Tibial nerve (tissue), 4 donors: ENCODE measurements around the gene ZMYND15. TPM values are rescaled to one million over a fixed set of nuclear protein-coding genes. Genes with fewer than 3 reads are reported as not detected.
A peak's percentile ranks its signal among the peaks of the same experiment; 100 is the strongest.

Source experiments
- DNase-seq, 2 donors: peaks; one replicate each; pipeline ENCODE4 v3.0.0-alpha.2; 2019; ENCODE audit warnings: low spot score in 2 of 2
- H3K27ac ChIP-seq, 4 donors: fragments of 200-600 bp; sonication (generic) in 3 of 4; one replicate each; pipeline ENCODE4 v1.5.1; 2017 to 2019; ENCODE audit warnings: mild to moderate bottlenecking in 1 of 4
- H3K27me3 ChIP-seq, 2 donors: fragments of 200-600 bp; sonication (generic) in 1 of 2; one replicate each; pipeline versions ENCODE4 v1.5.1 to v1.6.0; 2017 to 2019
- H3K36me3 ChIP-seq, 3 donors: fragments of 200-600 bp; sonication (generic); one replicate each; pipeline ENCODE4 v1.5.1; 2018 to 2019
- H3K4me1 ChIP-seq, 4 donors: fragments of 200-600 bp; sonication (generic) in 3 of 4; one replicate each; pipeline ENCODE4 v1.5.1; 2017 to 2019
- H3K4me3 ChIP-seq, 4 donors: fragments of 200-600 bp; sonication (generic) in 3 of 4; one replicate each; pipeline ENCODE4 v1.5.1; 2017 to 2019; ENCODE audit warnings: mild to moderate bottlenecking in 1 of 4, moderate library complexity in 1 of 4
- H3K9me3 ChIP-seq, 4 donors: fragments of 200-600 bp; sonication (generic) in 3 of 4; one replicate each; pipeline ENCODE4 v1.5.1; 2017 to 2019
- CTCF ChIP-seq, 5 experiments: fragments of 200-600 bp in 3 of 5; fragments of 450-650 bp in 2 of 5; sonication (generic) in 3 of 5; IDR thresholded peaks; one replicate each; pipeline ENCODE4 v1.5.1; 2016 to 2019; ENCODE audit warnings: antibody characterized with exemption in 5 of 5, mild to moderate bottlenecking in 3 of 5, moderate library complexity in 2 of 5
- EP300 ChIP-seq, 2 donors: sonication (generic); formaldehyde crosslinking; IDR thresholded peaks; one replicate each; pipeline ENCODE4 v1.6.1; 2017; ENCODE audit warnings: antibody characterized with exemption in 2 of 2, mild to moderate bottlenecking in 1 of 2
- POLR2A ChIP-seq, 2 donors: fragments of 450-650 bp; IDR thresholded peaks; one replicate each; pipeline ENCODE4 v1.6.1; 2017; ENCODE audit warnings: antibody characterized with exemption in 2 of 2, mild to moderate bottlenecking in 2 of 2, moderate library complexity in 2 of 2
- WGBS, 2 donors: methylation state at CpG; one replicate each; pipeline ENCODE4 v1.1.5; 2018; 5-methylcytosine and 5-hydroxymethylcytosine counted together
- total RNA-seq, 4 donors: library from RNA; depleted of rRNA; stranded (reverse); fragments of >200 nt; gene quantifications; one replicate each; pipeline ENCODE4 v1.1.0, GENCODE V29; 2016

Gene ZMYND15
- total RNA-seq, 4 donors from 2014 or later: 0.42 to 0.66 (median 0.59) TPM; not detected in 1

GRCh38 chr17:4743898-4744297, 4.3 kb downstream of the ZMYND15 start:
- TF ChIP-seq POLR2A (IDR thresholded peaks at IDR 0.05) (no peak), EP300 (IDR thresholded peaks at IDR 0.05) (no peak), CTCF (IDR thresholded peaks at IDR 0.05) (no peak)
- no peak overlapping the region for H3K4me3 ChIP-seq
- H3K36me3 ChIP-seq: no peaks in the 10 kb centered on the region
- H3K27ac ChIP-seq: no peak overlapping the region
- peaks cover 0 to 36% of the 10 kb centered on the region in 2 donors for H3K27me3 ChIP-seq
- H3K9me3 ChIP-seq: no peaks in the 10 kb centered on the region
- H3K4me1 ChIP-seq: peaks cover 0 to 26% (median 2%) of the 10 kb centered on the region in 4 donors
- no peak for DNase-seq
- 83 to 88% methylated on average over 9 of the region's 9 CpGs for WGBS, 2 donors

GRCh38 chr17:4744999-4745969, 5.7 kb downstream of the ZMYND15 start:
- no peak overlapping the region for H3K4me3 ChIP-seq
- no peaks in the 10 kb centered on the region for H3K9me3 ChIP-seq
- H3K4me1 ChIP-seq: peaks cover 0 to 21% (median 0%) of the 10 kb centered on the region in 4 donors
- H3K27me3 ChIP-seq: peaks cover 0 to 36% of the 10 kb centered on the region in 2 donors
- TF ChIP-seq EP300 (IDR thresholded peaks at IDR 0.05): no peak
- no peak for TF ChIP-seq POLR2A (IDR thresholded peaks at IDR 0.05)
- no peak for TF ChIP-seq CTCF (IDR thresholded peaks at IDR 0.05)
- WGBS, 2 donors: 16 to 20% methylated on average over 31 to 36 of the region's 51 CpGs
- no peak for DNase-seq
- H3K27ac ChIP-seq: no peak overlapping the region
- no peaks in the 10 kb centered on the region for H3K36me3 ChIP-seq

GRCh38 chr17:4747847-4748246, 8.2 kb downstream of the ZMYND15 start:
- Histone ChIP-seq H3K9me3 (no peaks in the 10 kb centered on the region), H3K36me3 (no peaks in the 10 kb centered on the region), H3K27me3 (peaks cover 0 to 49% of the 10 kb centered on the region in 2 donors), H3K4me1 (peaks cover 0 to 20% (median 0%) of the 10 kb centered on the region in 4 donors), H3K27ac (peak overlapping the region in 2 of 4 donors; percentile 12 to 49), H3K4me3 (no peak overlapping the region)
- DNase-seq: no peak
- peak in 1 of 2 donors; percentile 67 for TF ChIP-seq EP300 (IDR thresholded peaks at IDR 0.05)
- TF ChIP-seq CTCF (IDR thresholded peaks at IDR 0.05): no peak
- no peak for TF ChIP-seq POLR2A (IDR thresholded peaks at IDR 0.05)
- WGBS, 2 donors: 53 to 55% methylated on average over 5 of the region's 5 CpGs

- TF ChIP-seq POLR2A (IDR thresholded peaks at IDR 0.05) (no peak), CTCF (IDR thresholded peaks at IDR 0.05) (no peak), EP300 (IDR thresholded peaks at IDR 0.05) (no peak)
- Histone ChIP-seq H3K4me3 (no peak overlapping the region), H3K27ac (peak overlapping the region in 1 of 4 donors; percentile 4), H3K27me3 (peaks cover 0 to 45% of the 10 kb centered on the region in 2 donors), H3K36me3 (no peaks in the 10 kb centered on the region), H3K4me1 (peaks cover 0 to 20% (median 0%) of the 10 kb centered on the region in 4 donors), H3K9me3 (no peaks in the 10 kb centered on the region)
- WGBS, 2 donors: 35 to 41% methylated on average over 4 of the region's 4 CpGs
- DNase-seq: no peak
Measured at GRCh38 chr17:4748686-4749085, 9.1 kb downstream of the ZMYND15 start.

GRCh38 chr17:4750606-4751005, 11.0 kb downstream of the ZMYND15 start:
- Histone ChIP-seq H3K27me3 (peaks cover 0 to 36% of the 10 kb centered on the region in 2 donors), H3K4me1 (peaks cover 0 to 12% (median 0%) of the 10 kb centered on the region in 4 donors), H3K36me3 (no peaks in the 10 kb centered on the region), H3K9me3 (no peaks in the 10 kb centered on the region), H3K27ac (no peak overlapping the region), H3K4me3 (no peak overlapping the region)
- WGBS, 2 donors: 47 to 52% methylated on average over 3 of the region's 3 CpGs
- no peak for TF ChIP-seq POLR2A (IDR thresholded peaks at IDR 0.05)
- no peak for TF ChIP-seq EP300 (IDR thresholded peaks at IDR 0.05)
- TF ChIP-seq CTCF (IDR thresholded peaks at IDR 0.05): no peak
- DNase-seq: no peak
